HG03045 (cell line): ENCODE measurements around the gene CEL.
"Not testable (repeated sequence)": the region's sequence is repeated elsewhere in the genome, so short reads cannot be mapped to it uniquely, and the experiment has no call there.

ENCODE experiments used
- ATAC-seq: cut with Tn5 transposase; IDR thresholded peaks from one replicate; pipeline ENCODE4 v1.9.1; 2021; ENCODE audit warnings: mild to moderate bottlenecking, moderate library complexity; ENCODE audit not compliant: unreplicated experiment

CEL gene

DNA sequence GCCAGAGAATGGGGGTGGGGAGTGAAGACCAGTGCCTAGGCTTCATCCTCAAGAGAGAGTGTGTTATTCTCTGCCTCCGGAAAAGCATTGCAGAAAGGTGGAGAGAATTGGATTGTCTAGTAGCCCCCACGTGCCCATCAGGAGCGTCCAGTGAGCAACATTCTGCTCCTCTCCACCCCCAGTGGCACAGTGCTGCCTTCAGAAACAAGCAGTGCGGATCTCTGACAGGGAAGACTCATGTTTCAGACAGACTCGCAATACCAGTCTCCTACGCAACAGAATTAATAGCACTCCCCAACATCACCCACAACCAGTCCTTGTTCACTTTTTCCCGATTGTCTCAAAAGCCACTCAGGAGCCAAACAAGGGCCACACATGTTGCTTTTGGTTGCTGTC lies 14.9 kb upstream of the CEL start:
- ATAC-seq: no peak

DNA sequence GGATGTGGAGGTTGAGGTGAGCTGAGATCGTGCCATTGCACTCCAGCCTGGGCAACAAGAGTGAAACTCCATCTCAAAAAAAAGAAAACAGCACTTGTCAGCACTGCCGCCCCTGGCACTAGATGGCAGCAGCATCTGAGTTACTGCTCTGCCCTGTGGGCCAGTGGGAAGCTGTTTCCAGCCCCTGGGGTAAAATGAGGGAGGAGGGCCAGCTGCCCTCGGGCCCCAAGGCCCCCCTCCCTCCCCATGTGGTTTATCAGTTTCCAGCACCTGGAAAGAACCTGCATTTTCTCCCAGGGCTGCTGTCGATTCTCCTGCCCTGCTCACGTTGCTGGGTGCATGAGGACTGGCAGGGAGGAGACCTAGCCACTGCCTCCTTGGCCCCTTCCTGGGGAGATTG lies 13.2 kb upstream of the CEL start:
- no peak for ATAC-seq

DNA sequence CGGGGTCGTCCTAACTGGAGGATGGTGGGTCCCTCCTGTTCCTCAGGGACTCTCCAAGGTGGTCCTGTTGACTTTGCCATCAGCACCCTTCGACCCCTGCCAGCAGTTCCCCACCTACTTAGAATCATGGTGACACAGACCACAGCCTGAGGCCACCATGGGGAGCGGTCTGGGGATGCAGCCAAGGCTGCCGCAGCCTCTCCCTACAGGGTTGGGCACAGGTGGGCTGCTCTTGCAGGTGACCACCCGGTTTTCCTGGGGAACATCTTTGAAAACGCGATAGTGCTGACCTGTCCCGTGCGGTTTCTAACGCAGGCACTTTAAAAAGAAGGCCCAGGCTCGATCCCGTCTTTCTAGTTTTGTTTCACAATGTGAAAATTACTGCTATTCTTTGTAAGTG lies 12.7 kb upstream of the CEL start:
- ATAC-seq: no peak

DNA sequence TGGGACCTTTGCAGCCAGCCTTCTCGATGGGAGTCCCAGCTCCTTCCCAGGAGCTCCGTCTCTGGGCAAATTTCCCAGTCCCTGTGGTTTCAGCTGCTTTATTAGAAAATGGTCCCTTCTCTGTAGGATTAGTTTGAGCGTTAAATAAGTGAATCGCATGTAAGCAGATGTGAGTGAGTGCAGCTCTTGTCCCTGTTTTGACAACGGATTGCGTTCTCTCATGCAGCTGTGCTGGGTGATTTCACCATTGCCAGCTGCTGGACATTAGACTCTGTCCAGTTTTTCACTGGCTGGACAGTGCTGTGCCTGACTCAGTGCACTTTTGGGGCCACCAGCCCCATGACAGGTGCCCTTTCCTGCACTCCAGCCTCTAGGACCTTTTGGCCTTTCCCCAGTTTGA lies 11.6 kb upstream of the CEL start:
- no peak for ATAC-seq

DNA sequence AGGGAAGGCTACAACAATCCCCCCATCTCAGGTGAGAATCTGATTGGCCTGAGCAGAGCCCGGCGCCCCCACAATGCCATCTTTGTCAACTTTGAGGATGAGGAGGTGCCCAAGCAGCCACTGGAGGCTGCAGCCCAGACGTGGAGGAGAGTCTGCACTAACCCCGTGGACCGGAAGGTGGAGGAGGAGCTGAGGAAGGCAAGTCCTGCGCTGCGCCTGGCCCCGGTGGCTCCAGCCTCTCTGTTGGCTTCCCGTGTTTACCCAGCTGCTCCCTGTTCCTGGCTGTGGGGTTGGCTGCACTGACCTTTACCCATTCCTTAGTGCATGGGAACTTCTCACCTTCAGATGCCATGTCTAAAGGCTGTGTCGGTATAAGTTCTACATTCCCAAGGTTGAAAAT lies 11.0 kb upstream of the CEL start:
- no peak for ATAC-seq

DNA sequence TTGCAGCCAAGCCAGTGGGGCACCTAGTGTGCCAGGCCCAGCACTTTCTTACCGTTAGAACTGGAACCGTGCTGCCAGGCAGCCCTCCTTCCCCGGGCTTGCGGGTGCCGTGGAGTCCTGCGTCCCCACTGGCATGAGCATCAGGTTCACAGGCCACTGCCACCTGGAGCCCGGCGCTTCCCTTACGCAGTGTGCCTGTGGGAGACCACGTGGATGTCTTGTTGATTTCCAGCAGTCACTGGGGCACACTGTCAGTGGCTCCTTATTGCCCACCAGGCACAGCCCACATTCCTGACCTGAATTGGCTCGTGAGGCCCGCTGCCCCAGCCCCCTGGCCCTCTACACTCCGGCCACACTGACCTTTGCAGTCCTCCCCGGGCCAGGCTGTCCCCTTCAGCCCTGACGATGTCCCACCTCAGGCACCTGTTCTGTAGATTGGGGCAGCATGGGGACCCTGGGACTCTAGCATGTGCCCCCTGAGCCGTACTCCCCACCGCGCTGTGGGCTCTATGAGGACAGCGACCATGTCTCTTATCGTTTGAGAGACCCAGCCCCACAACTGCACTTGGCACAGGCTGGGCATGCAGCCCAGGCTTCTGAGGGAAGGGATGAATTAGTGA lies 10.4 kb upstream of the CEL start:
- ATAC-seq: no peak

DNA sequence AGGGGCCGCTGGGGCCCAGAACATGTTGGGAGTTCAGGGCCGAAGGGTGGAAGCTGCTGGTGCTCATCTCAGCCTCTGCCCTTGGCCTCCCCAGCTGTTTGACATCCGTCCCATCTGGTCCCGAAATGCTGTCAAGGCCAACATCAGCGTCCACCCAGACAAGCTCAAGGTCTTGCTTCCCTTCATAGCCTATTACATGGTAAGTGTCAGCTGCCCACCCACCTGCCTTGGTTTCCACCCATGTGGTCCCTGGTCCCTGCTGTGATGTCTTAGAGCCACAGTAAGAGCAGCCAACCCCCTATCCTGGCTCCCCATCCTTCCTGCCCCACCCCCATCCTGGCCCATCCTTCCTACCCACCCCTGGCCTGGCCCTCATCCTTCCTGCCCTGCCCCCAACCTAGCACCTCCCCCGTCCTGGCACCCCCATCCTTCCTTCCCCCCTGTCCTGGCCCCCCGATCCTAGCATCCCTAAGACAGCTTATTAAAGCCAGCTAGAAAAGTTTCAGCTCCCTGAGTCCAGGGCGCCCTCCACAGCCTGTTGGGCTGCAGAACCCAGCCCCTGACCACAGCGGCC lies 9.7 kb upstream of the CEL start:
- no peak for ATAC-seq

DNA sequence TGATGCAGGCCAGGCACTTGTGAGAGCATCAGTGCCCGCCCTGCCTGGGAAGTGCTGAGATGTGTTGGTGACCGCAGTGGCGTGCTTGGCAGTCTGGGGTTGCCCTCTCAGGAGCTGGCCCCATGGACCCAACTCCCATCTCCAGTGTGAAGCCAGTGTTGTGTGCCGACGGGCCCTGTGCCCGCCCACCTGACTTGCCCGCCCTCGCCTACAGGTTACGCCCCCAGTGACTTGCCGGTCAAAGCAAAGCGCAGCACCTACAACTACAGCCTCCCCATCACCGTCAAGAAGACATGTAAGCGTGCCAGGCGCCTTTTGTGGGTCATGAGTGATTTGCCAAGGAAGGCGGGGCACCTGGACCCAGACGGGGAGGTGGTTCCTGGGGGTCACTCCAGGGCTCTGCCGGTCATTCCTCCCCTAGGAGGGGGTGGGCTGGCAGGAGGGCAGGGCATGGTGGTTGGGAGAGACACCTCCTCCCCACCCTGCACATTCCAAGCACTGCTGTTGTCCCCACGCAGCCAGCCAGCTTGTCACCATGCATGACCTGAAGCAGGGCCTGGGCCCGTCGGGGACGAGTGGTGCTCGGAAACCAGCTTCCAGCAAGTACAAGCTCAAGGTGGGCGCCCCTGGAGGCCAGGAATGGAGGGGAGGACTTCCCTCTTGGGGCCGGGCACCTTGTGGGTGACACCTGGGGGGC lies 7.4 kb upstream of the CEL start:
- no peak for ATAC-seq

DNA sequence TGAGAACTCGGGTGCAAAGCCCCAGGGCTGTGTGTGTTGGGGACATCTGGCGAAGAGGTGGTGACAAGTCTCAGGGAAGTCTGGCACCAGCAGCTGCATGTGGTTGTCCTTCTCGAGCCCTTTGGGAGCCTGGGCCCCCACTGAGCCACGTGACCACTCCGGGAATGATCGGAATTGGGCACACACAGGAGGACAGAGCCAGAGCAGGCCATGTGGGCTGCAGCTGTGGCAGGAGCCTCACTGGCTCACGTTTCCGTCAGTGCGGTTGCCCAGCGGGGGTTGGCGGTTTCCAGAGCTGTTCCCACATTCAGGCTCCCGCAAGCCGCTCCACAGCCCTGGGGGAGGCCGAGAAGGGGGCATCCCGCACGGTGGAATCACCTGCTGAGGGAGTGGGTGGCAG lies 6.8 kb upstream of the CEL start:
- no peak for ATAC-seq

DNA sequence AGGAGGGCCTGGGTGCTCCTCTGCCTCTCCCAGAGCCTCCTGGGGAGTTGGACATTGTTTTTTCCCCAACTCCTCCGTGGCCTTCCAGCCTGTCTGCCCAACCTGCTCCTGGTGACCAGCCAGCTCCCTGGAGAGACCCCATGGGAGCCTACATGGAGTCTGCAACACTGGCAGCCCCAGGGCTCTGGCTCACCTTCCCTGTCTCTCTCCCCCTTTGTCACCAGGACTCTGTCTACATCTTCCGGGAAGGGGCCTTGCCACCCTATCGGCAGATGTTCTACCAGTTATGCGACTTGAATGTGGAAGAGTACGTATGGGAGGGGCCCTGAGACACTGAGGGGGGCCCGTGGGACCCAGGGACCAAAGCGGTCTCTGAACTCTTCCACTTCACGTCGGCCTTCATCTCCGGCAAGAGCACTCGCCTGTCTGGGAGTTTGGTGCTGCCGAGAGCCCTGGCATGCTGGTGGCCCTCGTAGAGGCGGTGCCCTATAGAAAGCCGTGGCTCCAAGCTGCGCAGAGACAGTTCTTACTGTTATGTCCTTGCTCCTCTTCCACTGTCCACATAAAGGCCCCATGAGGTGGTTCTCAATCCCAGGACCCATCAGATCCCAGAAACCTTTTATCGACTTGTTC lies 5.9 kb upstream of the CEL start:
- ATAC-seq: no peak

DNA sequence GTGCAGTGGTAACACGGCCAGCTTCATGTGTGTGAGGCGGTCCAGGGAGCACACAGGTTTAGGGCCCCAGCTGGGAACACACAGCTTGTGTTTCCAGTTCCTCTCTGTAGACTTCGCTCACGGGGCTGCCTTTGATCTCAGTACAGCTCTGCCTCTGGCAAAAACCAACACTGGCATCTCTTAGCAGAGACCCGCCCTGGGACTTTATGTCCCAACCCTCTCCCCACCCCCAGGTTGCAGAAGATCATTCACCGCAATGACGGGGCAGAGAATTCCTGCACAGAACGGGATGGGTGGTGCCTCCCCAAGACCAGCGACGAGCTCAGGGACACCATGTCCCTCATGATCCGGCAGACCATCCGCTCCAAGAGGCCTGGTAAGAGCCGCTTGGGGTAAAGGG lies 5.2 kb upstream of the CEL start:
- ATAC-seq: no peak

DNA sequence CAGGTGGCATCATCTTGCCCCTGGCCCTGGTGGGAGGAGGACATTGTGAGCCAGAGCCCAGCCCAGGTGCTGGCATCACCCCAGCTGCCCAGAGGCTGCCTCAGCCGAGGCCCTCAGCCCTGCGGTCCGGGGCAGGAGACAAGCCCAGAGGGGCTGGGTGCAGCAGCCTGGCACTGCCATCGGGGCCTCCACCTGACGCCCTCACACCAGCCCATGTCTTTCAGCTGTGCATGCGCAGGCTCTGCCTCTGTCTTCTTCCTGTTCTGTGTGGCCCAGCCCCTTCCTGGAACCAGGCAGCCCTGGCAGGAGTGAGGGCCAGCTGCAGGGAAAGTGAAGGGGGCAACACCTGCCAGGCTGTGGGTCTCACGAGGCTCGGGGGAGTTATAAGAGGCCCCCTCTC lies 4.8 kb upstream of the CEL start:
- ATAC-seq: no peak

DNA sequence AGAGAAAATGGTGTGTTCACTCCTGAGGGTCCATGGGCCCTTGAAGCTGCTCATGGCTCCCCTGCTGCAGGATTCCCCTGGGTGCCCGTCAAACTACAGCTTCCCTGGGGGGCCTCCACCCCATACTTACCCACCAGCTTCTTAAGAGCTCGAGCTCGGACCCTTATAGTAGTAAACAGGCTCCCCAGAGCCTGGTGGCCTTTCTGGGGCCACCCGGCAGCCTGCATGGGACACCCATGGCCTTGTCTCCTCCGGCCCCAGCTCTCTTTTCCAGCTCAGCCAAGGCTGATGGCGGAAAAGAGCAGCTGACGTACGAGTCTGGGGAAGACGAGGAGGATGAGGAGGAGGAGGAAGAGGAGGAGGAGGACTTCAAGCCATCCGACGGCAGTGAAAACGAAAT lies 4.2 kb upstream of the CEL start:
- ATAC-seq: no peak

DNA sequence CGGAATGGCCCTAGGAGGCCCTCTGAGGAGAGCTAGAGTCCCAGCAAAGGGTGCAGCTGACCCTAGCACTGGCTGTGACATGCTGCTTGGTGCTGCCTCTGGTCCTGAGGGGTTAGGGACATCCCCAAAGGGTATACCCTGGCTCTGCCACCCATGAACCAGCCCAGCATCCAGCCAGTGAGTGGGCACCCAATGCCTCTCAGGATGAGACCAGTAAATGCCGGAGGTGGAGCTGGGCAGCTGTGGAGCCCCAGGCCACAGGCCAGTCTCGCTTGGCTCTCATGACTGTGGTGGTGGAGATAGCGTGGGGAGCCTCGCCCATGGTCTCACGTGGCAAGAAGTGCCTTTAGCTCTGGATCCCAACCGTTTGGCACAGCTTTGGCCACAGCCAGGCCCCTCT lies 3.7 kb upstream of the CEL start:
- ATAC-seq: no peak

DNA sequence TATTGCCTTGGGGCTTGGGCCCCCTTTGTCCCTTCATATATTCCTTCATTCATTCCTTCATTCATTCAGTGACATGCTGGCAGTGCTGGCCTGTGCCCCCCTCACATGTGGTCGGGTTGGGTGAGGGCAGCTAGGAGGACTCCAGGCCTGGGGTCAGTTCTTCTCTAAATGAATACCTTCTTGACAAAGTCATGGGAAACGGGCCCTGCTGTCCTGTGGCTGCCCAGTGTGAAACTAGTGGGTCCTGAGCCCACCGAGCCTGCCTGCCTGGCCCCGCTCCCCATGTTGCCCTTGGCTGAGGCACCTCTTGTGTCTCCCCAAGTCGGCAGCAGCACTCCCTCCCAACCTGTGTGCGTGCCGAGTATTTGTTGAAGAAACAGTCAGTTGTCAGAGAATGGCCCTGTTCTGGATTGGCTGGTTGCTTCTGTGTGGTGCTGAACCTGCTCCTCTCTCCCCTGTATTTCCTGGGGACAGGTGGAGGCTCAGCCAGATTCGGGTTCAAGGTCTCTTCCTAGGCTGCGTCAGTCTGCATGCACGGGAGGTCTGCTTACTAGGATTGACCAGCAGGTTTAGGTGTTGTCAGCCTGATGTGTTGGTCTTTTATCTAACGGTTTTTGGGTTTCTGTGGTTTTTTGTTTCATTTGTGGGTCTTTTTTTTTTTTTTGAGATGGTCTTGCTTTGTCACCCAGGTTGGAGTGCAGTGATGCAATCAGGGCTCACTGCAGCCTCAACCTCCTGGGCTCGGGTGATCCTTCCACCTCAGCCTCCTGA lies 3.0 kb upstream of the CEL start:
- ATAC-seq: no peak

DNA sequence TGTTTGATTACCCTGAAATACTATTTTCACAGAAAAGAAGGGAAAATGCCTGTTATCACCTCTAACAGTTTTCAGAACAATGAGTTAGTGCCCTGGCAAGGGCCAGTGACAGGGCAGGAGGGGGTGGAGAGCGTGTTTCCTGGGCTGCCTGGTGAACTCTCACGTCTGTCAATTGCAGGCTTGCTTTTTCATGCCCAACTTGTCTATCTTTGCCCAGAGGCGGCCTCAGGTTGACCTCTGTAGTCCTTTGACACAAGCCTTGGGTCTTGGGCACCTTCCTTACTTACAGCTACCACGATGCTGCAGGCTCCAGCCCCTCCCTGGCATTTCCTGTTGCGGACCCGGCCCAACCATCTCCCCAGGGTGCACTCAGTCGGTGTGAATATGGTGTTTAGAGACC lies 2.2 kb upstream of the CEL start:
- no peak for ATAC-seq

DNA sequence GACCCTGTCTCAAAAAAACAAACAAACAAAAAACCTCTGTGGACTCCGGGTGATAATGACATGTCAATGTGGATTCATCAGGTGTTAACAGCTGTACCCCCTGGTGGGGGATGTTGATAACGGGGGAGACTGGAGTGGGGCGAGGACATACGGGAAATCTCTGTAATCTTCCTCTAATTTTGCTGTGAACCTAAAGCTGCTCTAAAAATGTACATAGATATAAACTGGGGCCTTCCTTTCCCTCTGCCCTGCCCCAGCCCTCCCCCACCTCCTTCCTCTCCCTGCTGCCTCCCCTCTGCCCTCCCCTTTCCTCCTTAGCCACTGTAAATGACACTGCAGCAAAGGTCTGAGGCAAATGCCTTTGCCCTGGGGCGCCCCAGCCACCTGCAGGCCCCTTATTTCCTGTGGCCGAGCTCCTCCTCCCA lies 1.4 kb upstream of the CEL start:
- ATAC-seq: no peak

DNA sequence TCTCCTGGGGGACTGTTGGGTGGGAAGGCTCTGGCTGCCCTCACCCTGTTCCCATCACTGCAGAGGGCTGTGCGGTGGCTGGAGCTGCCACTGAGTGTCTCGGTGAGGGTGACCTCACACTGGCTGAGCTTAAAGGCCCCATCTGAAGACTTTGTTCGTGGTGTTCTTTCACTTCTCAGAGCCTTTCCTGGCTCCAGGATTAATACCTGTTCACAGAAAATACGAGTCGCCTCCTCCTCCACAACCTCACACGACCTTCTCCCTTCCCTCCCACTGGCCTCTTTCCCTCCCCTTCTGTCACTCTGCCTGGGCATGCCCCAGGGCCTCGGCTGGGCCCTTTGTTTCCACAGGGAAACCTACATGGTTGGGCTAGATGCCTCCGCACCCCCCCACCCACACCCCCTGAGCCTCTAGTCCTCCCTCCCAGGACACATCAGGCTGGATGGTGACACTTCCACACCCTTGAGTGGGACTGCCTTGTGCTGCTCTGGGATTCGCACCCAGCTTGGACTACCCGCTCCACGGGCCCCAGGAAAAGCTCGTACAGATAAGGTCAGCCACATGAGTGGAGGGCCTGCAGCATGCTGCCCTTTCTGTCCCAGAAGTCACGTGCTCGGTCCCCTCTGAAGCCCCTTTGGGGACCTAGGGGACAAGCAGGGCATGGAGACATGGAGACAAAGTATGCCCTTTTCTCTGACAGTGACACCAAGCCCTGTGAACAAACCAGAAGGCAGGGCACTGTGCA lies 590 bp upstream of the CEL start:
- not testable (repeated sequence) for ATAC-seq

DNA sequence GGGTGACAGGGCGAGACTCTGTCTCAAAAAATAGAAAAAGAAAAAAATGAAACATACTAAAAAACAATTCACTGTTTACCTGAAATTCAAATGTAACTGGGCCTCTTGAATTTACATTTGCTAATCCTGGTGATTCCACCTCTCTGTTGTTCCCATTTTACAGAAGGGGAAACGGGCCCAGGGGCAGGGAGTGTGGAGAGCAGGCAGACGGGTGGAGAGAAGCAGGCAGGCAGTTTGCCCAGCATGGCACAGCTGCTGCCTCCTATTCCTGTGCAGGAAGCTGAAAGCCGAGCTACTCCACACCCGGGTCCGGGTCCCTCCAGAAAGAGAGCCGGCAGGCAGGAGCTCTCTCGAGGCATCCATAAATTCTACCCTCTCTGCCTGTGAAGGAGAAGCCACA lies 788 bp downstream of the CEL start:
- ATAC-seq: not testable (repeated sequence)

DNA sequence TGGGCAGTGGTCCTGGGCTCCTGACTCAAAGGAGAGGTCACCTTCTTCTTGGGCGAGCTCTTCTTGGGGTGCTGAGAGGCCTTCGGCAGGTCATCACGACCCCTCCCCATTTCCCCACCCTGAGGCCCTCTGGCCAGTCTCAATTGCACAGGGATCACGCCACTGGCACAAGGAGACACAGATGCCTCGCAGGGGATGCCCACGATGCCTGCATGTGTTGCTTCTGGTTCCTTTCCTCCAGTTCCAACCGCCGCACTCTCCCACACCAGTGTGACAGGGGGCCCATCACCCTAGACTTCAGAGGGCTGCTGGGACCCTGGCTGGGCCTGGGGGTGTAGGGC lies 1.3 kb downstream of the CEL start:
- ATAC-seq: no peak
